Spleen (tissue), 7 donors: ENCODE results near the gene AHRR.

Experiments
- POLR2AphosphoS5 ChIP-seq, 3 donors: sonication (generic); formaldehyde crosslinking; IDR thresholded peaks; one replicate each; pipeline ENCODE4 v1.5.1; 2017; ENCODE audit warnings: antibody characterized with exemption in 3 of 3
- TF ChIP-seq, protein P1 (sequence below), 11 experiments: fragments of 200-600 bp in 7 of 11; fragments of 450-650 bp in 4 of 11; sonication (generic) in 4 of 11; IDR thresholded peaks in 8 of 11; conservative IDR thresholded peaks in 3 of 11; 1 replicate in 7 of 11; 2 replicates in 4 of 11; pipeline versions ENCODE4 v1.4.0 to v1.8.0; 2016 to 2021; ENCODE audit warnings: antibody characterized with exemption in 11 of 11, inconsistent platforms in 4 of 11, mild to moderate bottlenecking in 1 of 11
- donor health status: DM: no; HTN: no; CAD: no; lungs with moderate emphysema.
- donor health status: DM: no; HTN: no; CAD: no.
- donor health status: DM: no; HTN: no; CAD: no.

DNA sequence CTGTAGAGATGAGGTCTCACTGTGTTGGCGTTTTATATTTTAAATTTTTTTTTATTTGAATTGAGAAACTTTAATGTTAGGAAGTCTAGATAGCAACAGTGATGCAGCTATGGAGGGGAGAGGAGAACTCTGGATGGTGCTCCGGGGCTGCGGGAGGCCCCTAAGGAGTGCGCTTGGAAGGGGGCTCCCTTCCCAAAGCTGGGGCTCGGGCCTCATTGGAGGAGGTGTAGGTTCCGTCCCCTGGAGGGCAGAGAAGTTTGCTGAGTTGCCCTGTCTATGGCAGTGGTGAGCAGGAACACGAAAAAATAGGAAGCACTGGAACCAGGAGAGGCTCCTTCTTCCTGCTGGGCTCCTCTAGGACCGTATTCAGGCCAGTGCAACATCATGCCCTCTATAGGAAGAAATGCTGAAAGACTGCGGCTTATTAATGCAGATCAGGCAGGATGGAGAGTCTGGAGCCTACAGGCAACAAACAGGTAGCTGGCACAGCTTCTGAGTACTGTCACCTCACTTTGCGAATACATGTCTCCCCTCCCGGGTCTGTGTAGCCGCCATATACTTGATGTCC, 16.1 kb downstream of the AHRR start:
- TF ChIP-seq, protein P1, sequence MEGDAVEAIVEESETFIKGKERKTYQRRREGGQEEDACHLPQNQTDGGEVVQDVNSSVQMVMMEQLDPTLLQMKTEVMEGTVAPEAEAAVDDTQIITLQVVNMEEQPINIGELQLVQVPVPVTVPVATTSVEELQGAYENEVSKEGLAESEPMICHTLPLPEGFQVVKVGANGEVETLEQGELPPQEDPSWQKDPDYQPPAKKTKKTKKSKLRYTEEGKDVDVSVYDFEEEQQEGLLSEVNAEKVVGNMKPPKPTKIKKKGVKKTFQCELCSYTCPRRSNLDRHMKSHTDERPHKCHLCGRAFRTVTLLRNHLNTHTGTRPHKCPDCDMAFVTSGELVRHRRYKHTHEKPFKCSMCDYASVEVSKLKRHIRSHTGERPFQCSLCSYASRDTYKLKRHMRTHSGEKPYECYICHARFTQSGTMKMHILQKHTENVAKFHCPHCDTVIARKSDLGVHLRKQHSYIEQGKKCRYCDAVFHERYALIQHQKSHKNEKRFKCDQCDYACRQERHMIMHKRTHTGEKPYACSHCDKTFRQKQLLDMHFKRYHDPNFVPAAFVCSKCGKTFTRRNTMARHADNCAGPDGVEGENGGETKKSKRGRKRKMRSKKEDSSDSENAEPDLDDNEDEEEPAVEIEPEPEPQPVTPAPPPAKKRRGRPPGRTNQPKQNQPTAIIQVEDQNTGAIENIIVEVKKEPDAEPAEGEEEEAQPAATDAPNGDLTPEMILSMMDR (IDR thresholded peaks at IDR 0.05 in 8 of 11, conservative IDR thresholded peaks at IDR 0.05 in 3 of 11), result peak in 1 of 11 experiments; percentile 7
- TF ChIP-seq POLR2AphosphoS5 (IDR thresholded peaks at IDR 0.05), result no peak
